HEK293 (cell line): ENCODE results near the gene ZNF276.

ENCODE experiments used
- GLIS2 ChIP-seq: fragments of 450-650 bp; formaldehyde crosslinking; IDR thresholded peaks from 2 replicates; pipeline ENCODE4 v1.5.1; 2016; ENCODE audit warnings: missing biosample characterization, missing genetic modification characterization
- SETDB1 ChIP-seq: IDR thresholded peaks from one replicate; pipeline ENCODE4 v1.6.1; 2017; ENCODE audit warnings: mild to moderate bottlenecking, low read length, moderate library complexity, mixed read lengths; ENCODE audit not compliant: insufficient read length
- ZBTB1 ChIP-seq: fragments of 450-650 bp; formaldehyde crosslinking; IDR thresholded peaks from 2 replicates; pipeline ENCODE4 v1.5.1; 2016; ENCODE audit warnings: missing biosample characterization, missing genetic modification characterization
- ZNF274 ChIP-seq, 2 experiments: fragments of 200-500 bp in 1 of 2; fragments of 450-650 bp in 1 of 2; sonication (Bioruptor generic) in 1 of 2; formaldehyde crosslinking in 1 of 2; IDR thresholded peaks; 2 replicates each; pipeline versions ENCODE4 v1.5.1 to v1.6.1; 2014 to 2016; ENCODE audit warnings: borderline replicate concordance in 1 of 2, inconsistent platforms in 1 of 2, low read length in 1 of 2, missing biosample characterization in 1 of 2, missing genetic modification characterization in 1 of 2
- ZNF350 ChIP-seq: fragments of 450-650 bp; formaldehyde crosslinking; IDR thresholded peaks from 2 replicates; pipeline ENCODE4 v1.5.0; 2017; ENCODE audit warnings: missing biosample characterization, mild to moderate bottlenecking, missing genetic modification characterization
- ZNF423 ChIP-seq: fragments of 450-650 bp; formaldehyde crosslinking; IDR thresholded peaks from 2 replicates; pipeline ENCODE4 v1.5.1; 2016; ENCODE audit warnings: missing biosample characterization, missing genetic modification characterization
- ZNF549 ChIP-seq: fragments of 450-650 bp; IDR thresholded peaks from 2 replicates; pipeline ENCODE4 v1.5.1; 2018; ENCODE audit warnings: missing biosample characterization, missing genetic modification characterization, mild to moderate bottlenecking, inconsistent platforms, moderate library complexity
- ZNF561 ChIP-seq: fragments of 450-650 bp; IDR thresholded peaks from 2 replicates; pipeline ENCODE4 v1.5.1; 2018; ENCODE audit warnings: missing biosample characterization, missing genetic modification characterization, borderline replicate concordance
- TF ChIP-seq, protein P1 (sequence below): fragments of 450-650 bp; formaldehyde crosslinking; IDR thresholded peaks from 2 replicates; pipeline ENCODE4 v1.5.1; 2016; ENCODE audit warnings: missing biosample characterization, missing genetic modification characterization
- TF ChIP-seq, protein P2 (sequence below): fragments of 450-650 bp; formaldehyde crosslinking; IDR thresholded peaks from 2 replicates; pipeline ENCODE4 v1.5.1; 2016; ENCODE audit warnings: missing biosample characterization, missing genetic modification characterization
- TF ChIP-seq, protein P3 (sequence below): fragments of 450-650 bp; formaldehyde crosslinking; optimal IDR thresholded peaks from 2 replicates; pipeline ENCODE3; 2016; ENCODE audit warnings: missing biosample characterization, mild to moderate bottlenecking, missing genetic modification characterization

DNA sequence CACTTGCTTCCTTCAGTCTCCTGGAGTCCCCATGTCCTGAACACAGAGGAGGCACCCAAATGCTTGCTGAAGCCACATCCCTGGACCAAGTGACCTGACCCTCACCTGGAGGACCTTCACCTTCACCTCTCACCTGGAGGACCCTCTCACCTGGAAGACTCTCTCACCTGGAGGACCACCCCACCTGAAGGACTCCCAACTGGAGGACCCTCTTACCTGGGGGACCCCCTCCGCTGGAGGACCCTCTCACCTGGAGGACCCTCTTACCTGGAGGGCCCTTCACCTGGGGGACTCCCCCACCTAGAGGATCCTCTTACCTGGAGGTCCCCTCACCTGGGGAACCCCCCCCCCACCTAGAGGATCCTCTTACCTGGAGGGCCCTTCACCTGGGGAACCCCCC lies 35.4 kb upstream of the ZNF276 start:
- TF ChIP-seq, protein P1, sequence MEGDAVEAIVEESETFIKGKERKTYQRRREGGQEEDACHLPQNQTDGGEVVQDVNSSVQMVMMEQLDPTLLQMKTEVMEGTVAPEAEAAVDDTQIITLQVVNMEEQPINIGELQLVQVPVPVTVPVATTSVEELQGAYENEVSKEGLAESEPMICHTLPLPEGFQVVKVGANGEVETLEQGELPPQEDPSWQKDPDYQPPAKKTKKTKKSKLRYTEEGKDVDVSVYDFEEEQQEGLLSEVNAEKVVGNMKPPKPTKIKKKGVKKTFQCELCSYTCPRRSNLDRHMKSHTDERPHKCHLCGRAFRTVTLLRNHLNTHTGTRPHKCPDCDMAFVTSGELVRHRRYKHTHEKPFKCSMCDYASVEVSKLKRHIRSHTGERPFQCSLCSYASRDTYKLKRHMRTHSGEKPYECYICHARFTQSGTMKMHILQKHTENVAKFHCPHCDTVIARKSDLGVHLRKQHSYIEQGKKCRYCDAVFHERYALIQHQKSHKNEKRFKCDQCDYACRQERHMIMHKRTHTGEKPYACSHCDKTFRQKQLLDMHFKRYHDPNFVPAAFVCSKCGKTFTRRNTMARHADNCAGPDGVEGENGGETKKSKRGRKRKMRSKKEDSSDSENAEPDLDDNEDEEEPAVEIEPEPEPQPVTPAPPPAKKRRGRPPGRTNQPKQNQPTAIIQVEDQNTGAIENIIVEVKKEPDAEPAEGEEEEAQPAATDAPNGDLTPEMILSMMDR (tag by site-specific recombination), result no peak
- TF ChIP-seq, protein P2, sequence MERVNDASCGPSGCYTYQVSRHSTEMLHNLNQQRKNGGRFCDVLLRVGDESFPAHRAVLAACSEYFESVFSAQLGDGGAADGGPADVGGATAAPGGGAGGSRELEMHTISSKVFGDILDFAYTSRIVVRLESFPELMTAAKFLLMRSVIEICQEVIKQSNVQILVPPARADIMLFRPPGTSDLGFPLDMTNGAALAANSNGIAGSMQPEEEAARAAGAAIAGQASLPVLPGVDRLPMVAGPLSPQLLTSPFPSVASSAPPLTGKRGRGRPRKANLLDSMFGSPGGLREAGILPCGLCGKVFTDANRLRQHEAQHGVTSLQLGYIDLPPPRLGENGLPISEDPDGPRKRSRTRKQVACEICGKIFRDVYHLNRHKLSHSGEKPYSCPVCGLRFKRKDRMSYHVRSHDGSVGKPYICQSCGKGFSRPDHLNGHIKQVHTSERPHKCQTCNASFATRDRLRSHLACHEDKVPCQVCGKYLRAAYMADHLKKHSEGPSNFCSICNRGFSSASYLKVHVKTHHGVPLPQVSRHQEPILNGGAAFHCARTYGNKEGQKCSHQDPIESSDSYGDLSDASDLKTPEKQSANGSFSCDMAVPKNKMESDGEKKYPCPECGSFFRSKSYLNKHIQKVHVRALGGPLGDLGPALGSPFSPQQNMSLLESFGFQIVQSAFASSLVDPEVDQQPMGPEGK (tag by site-specific recombination), result no peak
- TF ChIP-seq ZNF549 (tag by site-specific recombination), result no peak
- TF ChIP-seq ZNF274 (IDR thresholded peaks at IDR 0.05; ENCODE audit: low read length), result no peak
- TF ChIP-seq ZNF274 (tag by site-specific recombination; IDR thresholded peaks at IDR 0.05; ENCODE audit: borderline replicate concordance), result no peak
- no peak for TF ChIP-seq ZNF350 (tag by site-specific recombination)
- TF ChIP-seq ZBTB1 (tag by site-specific recombination), result no peak
- no peak for TF ChIP-seq GLIS2
- TF ChIP-seq SETDB1, result no peak
- TF ChIP-seq ZNF423 (tag by site-specific recombination), result no peak
- TF ChIP-seq, protein P3, sequence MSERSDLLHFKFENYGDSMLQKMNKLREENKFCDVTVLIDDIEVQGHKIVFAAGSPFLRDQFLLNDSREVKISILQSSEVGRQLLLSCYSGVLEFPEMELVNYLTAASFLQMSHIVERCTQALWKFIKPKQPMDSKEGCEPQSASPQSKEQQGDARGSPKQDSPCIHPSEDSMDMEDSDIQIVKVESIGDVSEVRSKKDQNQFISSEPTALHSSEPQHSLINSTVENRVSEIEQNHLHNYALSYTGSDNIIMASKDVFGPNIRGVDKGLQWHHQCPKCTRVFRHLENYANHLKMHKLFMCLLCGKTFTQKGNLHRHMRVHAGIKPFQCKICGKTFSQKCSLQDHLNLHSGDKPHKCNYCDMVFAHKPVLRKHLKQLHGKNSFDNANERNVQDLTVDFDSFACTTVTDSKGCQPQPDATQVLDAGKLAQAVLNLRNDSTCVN (tag by site-specific recombination), result no peak
- TF ChIP-seq ZNF561, result no peak
